Dedifferentiated amniotic fluid mesenchymal stem cell (primary cell): ENCODE results near the gene CTU2.

ENCODE experiments used
- DNase-seq: peaks from one replicate; pipeline ENCODE4 v3.0.0-alpha.2; 2016; ENCODE audit errors: extremely low spot score

The CTU2 gene

DNA sequence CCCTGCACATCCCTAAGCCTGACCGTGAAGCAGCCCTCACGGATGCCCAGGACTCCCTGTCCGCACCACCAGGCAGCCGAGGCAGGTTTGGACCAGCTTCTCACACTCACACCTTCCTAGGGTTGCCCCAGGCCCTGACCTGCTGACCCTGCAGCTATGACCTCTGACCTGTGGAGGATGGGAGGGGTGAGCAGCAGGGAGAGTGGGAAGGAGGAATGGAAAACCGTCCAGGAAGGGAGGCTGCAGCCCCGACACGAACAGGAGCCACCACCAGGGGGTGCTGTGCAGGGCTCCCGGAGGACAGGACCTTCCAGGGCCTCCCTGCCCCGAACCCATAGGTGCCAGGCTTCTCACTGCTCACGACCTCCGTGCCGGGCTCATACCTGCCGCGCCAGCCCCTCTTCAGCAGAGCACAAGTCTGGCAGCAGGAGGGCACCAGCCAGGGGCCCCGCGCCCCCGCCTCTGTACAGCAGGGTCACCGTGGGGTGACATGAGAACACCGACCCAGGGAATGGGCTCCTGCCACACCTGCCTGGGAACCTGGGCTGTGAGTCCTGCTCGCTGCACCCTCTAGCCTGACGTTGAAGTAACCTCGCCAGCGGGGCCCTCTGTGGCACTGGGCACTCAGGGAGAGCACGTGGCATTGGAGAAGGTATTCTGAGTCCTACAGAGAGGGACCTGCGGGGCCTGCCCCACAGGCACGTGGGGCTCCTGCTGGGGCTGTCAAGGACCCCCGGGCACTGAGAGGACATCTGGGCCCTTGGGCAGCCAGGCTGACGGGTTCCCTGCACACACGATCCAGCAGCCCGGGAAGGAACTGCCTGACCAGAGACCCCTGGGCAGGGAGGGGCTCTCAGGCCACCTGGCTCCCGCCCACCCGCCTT, 37.6 kb downstream of the CTU2 start:
- DNase-seq: peak; percentile 37

- no peak for DNase-seq
Observed at GRCh38 chr16:88744577-88745521, 38.5 kb downstream of the CTU2 start.

DNA sequence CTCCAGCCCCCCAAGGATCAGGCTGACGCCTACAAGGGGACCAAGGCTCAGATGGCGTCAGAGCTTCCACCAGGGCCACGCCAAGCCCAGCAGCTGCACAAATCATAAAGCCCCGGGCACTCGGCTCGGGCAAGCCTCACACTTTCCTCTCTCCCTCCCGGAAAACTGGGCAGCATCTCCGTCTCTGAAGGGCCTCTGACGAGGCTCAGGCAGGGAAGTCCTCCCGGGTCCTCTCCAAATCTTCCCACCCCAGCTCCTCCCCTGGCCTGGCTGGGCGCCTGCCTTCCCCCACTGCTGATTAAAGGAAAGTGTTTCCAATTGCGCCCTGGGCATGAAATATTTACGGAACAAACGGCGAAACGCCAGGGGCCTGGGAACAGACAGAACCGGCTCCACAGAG, 40.2 kb downstream of the CTU2 start:
- DNase-seq: no peak

GRCh38 chr16:88747588-88748301, 41.4 kb downstream of the CTU2 start:
- no peak for DNase-seq

- DNase-seq: no peak
Observed at GRCh38 chr16:88748364-88748763, 42.1 kb downstream of the CTU2 start.

DNA sequence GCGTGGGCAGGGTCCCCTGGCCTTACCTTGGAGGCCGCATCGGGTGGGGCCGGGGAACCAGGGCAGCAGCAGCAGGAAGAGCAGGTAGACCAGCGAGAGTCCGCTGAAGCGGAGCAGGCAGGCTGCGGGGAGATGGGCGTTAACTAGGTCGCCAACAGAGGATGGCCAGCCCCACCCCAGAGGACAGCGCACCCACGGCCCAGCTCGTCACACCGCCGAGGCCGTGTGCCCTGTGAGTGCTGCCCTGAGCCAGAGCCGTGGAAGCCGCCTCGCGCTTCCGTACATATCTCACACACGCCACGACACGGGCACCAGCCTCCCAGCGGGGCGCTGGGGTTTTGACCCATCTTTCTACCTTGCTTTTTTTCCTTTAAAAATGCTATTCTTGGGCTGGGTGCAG, 43.1 kb downstream of the CTU2 start:
- no peak for DNase-seq

DNA sequence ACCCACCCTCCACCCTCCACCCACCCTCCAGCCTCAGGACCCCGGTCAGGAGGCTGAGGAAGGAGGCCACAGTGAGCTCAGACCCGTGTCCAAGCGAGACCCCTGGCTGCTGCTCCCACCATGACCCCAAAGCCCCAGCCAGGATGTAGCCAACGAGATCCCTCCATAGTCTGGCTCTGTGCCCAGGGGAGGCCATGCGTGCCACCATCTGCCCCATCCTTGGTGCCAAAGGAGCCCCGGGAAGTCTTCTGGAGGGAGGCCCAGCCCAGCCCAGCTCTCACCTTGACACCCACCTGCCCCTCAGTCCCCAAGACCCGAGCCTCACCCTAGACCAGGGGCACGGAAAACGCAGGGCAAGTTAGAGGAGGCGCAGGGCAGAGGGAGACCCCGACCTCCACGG, 44.6 kb downstream of the CTU2 start:
- DNase-seq: no peak

- DNase-seq: no peak
Observed at GRCh38 chr16:88752386-88753002, 46.2 kb downstream of the CTU2 start.

- DNase-seq: no peak
Observed at GRCh38 chr16:88753191-88753590, 46.9 kb downstream of the CTU2 start.

DNA sequence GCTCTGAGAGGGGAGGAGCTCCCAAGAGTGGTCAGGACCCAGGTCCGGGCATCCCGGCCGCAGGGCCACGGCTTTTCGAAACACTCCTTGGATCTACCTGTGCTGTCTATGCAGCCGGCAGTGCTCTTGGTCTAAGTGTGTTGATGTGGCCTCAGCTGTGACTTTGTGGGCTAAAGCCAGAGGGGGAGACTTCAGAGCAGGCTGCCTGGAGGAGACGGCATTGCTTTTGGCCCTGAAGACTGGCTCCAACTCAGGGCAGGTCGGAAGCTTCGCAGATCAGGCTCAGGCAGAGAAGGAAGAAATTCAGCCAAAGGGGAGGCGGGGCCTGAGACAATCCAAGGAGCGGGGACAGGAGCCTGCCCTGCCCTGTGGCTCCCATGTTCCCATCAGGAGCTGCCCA, 47.3 kb downstream of the CTU2 start:
- no peak for DNase-seq

DNA sequence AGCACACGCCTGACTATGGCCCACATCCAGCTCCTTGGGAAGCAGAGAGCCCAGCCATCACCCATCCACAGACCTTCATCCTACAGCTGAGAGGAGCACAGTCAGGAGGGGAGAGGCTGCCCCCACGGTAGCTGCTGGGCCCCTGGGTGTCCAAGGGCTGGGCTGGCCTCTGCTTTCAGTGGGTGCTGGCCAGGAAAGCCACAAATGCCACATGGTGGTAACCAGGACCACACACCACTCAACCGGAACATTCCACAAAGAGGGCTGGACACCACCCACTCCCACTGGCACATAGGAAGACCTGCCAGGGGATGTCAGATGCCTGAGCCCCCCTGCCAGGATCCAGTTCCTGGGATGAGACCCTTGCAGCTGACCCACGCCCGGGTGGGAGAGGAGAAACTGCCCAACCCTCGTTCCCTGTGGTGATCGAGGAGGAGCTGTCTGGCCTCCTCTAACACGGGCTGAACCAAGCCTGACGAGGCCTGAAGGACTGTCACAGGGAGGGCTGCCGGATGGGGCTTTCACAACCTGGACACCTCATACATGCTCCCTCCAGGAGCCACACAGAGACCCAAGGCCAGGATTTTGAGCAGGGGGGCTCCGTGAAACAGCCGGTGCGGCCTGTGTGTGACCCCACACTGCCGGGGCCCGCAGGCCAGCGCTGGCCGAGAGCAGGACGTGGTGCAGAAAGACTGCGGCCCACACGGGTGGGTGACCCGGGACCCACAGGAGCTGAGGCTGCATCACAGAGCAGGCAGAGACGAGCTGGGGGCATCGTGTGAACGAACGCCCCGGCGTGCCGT, 48.0 kb downstream of the CTU2 start:
- DNase-seq: no peak

DNA sequence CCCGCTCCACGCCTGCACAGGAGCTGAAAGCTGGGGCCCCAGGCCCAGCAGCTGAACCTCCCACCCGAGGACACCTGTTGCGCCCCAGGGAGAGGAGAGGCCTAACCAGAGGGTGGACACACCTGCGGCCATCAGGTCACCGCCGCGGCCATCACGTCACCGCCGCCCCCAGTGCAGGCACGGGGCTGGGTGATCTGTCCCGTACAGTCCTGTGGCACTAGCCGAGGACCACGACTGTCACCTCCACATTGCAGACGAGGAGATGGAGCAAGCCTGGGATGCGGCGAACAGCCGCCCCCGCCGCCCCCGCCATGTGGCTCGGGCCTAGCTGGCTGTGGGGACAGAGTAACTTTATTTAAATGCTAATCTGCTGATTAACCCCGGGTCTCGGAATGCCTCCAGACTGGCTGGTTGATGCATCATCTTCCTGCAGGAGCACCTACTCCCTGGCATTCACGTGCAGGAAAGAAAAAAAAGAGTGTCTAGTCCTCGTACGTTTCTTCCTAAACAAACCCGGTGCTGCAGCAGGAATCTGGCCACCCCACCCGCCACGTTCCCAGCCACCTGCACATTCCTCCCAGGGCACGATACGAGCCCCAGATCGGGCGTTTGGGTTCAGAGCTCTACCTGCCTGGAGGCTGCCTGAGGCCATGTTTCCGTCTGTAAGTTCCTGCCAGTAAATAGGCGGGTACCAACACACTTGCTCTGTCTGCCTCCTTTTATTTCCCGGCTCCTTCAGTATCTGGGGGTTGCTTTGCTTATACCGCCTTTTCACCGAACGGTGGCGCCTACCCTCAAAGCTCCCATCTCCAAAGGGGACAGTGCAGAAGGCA, 48.8 kb downstream of the CTU2 start:
- DNase-seq: no peak

GRCh38 chr16:88755745-88756443, 49.6 kb downstream of the CTU2 start:
- no peak for DNase-seq

GRCh38 chr16:88758227-88758943, 52.1 kb downstream of the CTU2 start:
- DNase-seq: no peak

GRCh38 chr16:88758944-88759244, 52.6 kb downstream of the CTU2 start:
- DNase-seq: no peak

DNA sequence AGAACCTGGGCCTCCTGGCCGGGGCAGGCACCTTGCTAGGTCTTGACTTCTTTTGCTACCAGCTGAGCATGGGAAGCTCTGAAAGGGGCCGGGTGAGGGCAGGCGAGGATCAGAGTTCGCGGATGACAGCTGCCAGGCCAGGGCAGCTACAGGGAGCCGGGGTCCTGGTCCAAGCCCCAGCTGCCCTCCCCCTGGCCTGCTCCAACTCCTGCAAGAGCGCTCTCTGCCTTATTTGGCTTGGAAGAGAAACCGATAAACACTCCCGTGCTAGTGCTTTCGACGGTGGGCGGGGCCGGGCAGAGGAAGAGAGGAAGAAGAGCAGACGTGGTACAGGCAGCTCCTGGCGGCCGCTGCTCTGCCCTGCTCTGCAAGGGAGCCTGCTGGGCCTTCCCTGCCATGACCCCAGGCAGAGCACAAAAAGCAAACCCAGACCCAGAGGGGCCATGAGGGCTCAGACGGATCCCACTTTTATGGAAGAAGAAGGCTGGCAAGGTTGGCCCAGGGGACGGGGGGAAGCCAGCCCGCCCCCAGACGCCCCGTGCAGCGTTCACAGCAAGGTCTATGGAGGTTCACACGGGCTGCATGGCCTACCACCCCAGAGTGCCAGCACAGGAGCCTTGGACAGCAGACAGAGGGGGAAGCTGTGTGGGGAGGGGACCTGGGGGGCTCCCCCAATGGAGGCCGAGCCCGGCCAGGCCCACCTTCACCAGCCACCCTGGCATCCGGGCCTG, 53.1 kb downstream of the CTU2 start:
- DNase-seq: no peak

GRCh38 chr16:88759976-88760350, 53.7 kb downstream of the CTU2 start:
- DNase-seq: no peak
